Keratinocyte (primary cell): Measurements from ENCODE around the gene PPRC1. TPM values are rescaled to one million over a fixed set of nuclear protein-coding genes. Genes with fewer than 3 reads are reported as not detected.

Experiments used
- DNase-seq: peaks from one replicate; pipeline ENCODE4 v3.0.0-alpha.2; 2011; ENCODE audit warnings: low read depth, missing footprints, low spot score
- FAIRE-seq: peaks from 2 replicates; lab custom pipeline; 2011; peaks lifted over from hg19 to GRCh38; lab: Jason Lieb, UNC
- H2AFZ ChIP-seq: 2 replicates; pipeline ENCODE4 v1.6.0; 2012; ENCODE audit warnings: low read length, control low read depth, inconsistent platforms; ENCODE audit not compliant: control insufficient read depth
- H3K27ac ChIP-seq: 2 replicates; pipeline ENCODE4 v1.5.1; 2011; ENCODE audit warnings: low read length; ENCODE audit not compliant: control insufficient read depth, insufficient read depth
- H3K27me3 ChIP-seq: 3 replicates; pipeline ENCODE4 v1.6.0; 2011; ENCODE audit warnings: low read length; ENCODE audit not compliant: control insufficient read depth, insufficient read depth; ENCODE audit errors: extremely low read depth
- H3K36me3 ChIP-seq, 2 experiments: 2 replicates in 1 of 2; 3 replicates in 1 of 2; pipeline ENCODE4 v1.5.1; 2011; ENCODE audit warnings: low read length in 2 of 2, mild to moderate bottlenecking in 1 of 2; ENCODE audit not compliant: control insufficient read depth in 2 of 2, insufficient read depth in 2 of 2; ENCODE audit errors: extremely low read depth in 1 of 2
- H3K4me1 ChIP-seq: 3 replicates; pipeline ENCODE4 v1.5.1; 2011; ENCODE audit warnings: low read length; ENCODE audit not compliant: control insufficient read depth, insufficient read depth; ENCODE audit errors: extremely low read depth
- H3K4me2 ChIP-seq: 3 replicates; pipeline ENCODE4 v1.6.0; 2011; ENCODE audit warnings: low read depth, low read length; ENCODE audit not compliant: control insufficient read depth, insufficient read depth; ENCODE audit errors: extremely low read depth
- H3K4me3 ChIP-seq, 3 experiments: fragments of 200-600 bp in 1 of 3; sonication (generic) in 1 of 3; 2 replicates in 2 of 3; 3 replicates in 1 of 3; pipeline ENCODE4 v1.5.1; 2011 to 2016; ENCODE audit warnings: low read length in 3 of 3, mild to moderate bottlenecking in 3 of 3, control low read depth in 2 of 3, inconsistent platforms in 1 of 3, low read depth in 1 of 3, mixed read lengths in 1 of 3, mixed run types in 1 of 3, moderate library complexity in 1 of 3; ENCODE audit not compliant: control insufficient read depth in 2 of 3, insufficient read depth in 2 of 3; ENCODE audit errors: extremely low read depth in 1 of 3
- H3K79me2 ChIP-seq: 2 replicates; pipeline ENCODE4 v1.6.0; 2012; ENCODE audit warnings: low read length; ENCODE audit not compliant: control insufficient read depth, insufficient read depth
- H3K9ac ChIP-seq: 3 replicates; pipeline ENCODE4 v1.6.0; 2011; ENCODE audit warnings: low read length; ENCODE audit not compliant: control insufficient read depth, insufficient read depth; ENCODE audit errors: extremely low read depth
- H3K9me1 ChIP-seq: 3 replicates; pipeline ENCODE4 v1.6.0; 2011; ENCODE audit warnings: low read length; ENCODE audit not compliant: control insufficient read depth, insufficient read depth; ENCODE audit errors: extremely low read depth
- H3K9me3 ChIP-seq: 2 replicates; pipeline ENCODE4 v1.5.1; 2012; ENCODE audit warnings: low read depth, low read length; ENCODE audit not compliant: control insufficient read depth
- H4K20me1 ChIP-seq: 3 replicates; pipeline ENCODE4 v1.6.0; 2011; ENCODE audit warnings: low read length; ENCODE audit not compliant: control insufficient read depth, insufficient read depth; ENCODE audit errors: extremely low read depth
- CTCF ChIP-seq, 3 experiments: IDR thresholded peaks in 1 of 3; conservative IDR thresholded peaks in 1 of 3; optimal IDR thresholded peaks in 1 of 3; 2 replicates in 2 of 3; 3 replicates in 1 of 3; pipeline versions ENCODE3 to v1.5.1; 2011; ENCODE audit warnings: low read length in 3 of 3, mild to moderate bottlenecking in 3 of 3, moderate library complexity in 2 of 3, control low read depth in 1 of 3, inconsistent platforms in 1 of 3; ENCODE audit not compliant: insufficient read depth in 2 of 3; ENCODE audit errors: extremely low read depth in 1 of 3
- EZH2 ChIP-seq: IDR thresholded peaks from one replicate; pipeline ENCODE4 v1.6.1; 2012; ENCODE audit warnings: inconsistent platforms, mild to moderate bottlenecking, low read length, moderate library complexity
- dilution Hi-C: fragments of 300-500 bp; cut with MboI; formaldehyde crosslinking; loops from one replicate; pipeline ENCODE4 v1.7.0; 2020; ENCODE audit warnings: low sequenced_read_pairs; ENCODE audit not compliant: extremely low pct_ligation_motif_present
- polyA plus RNA-seq, 5 experiments: library from polyadenylated mRNA; depleted of rRNA in 3 of 5; stranded (reverse) in 3 of 5; stranded (forward) in 1 of 5; unstranded in 1 of 5; fragments of >200 nt; gene quantifications; 1 replicate in 1 of 5; 2 replicates in 3 of 5; 3 replicates in 1 of 5; pipeline versions ENCODE4 v1.2.1 to v1.2.3, GENCODE V29; 2011 to 2012; ENCODE audit warnings: missing spikeins in 2 of 5, low read depth in 1 of 5, low replicate concordance in 1 of 5

The PPRC1 gene
- polyA plus RNA-seq, 1 donor (not counting 4 experiments of a cell fraction or from before 2014, with no cell fraction given): 17.9 TPM

GRCh38 chr10:102140913-102141540, 8.2 kb downstream of the PPRC1 start:
- Histone ChIP-seq H3K9me1 (peaks cover 3% of the 10 kb centered on the region), H3K79me2 (peaks cover 82% of the 10 kb centered on the region), H2AFZ (no peak overlapping the region), H3K27ac (no peak overlapping the region), H3K4me3 (no peak overlapping the region), H3K9ac (no peak overlapping the region), H3K4me2 (no peak overlapping the region), H3K36me3 (peaks cover 57 to 61% of the 10 kb centered on the region in 2 experiments), H3K27me3 (no peaks in the 10 kb centered on the region), H4K20me1 (peaks cover 46% of the 10 kb centered on the region), H3K9me3 (no peaks in the 10 kb centered on the region), H3K4me1 (peaks cover 13% of the 10 kb centered on the region)
- TF ChIP-seq EZH2 (no peak), CTCF (optimal IDR thresholded peaks at IDR 0.05 in 1 of 3, IDR thresholded peaks at IDR 0.05 in 1 of 3, conservative IDR thresholded peaks at IDR 0.05 in 1 of 3; ENCODE audit: extremely low read depth in 1 of 3, insufficient read depth in 2 of 3, low read length in 3 of 3) (no peak)
- FAIRE-seq (no peak), DNase-seq (no peak)
- dilution Hi-C loops: no loop called here

GRCh38 chr10:102141583-102142107, 8.8 kb downstream of the PPRC1 start:
- Histone ChIP-seq H3K27me3 (no peaks in the 10 kb centered on the region), H3K4me1 (peaks cover 7% of the 10 kb centered on the region), H3K27ac (no peak overlapping the region), H3K4me2 (no peak overlapping the region), H3K9me3 (no peaks in the 10 kb centered on the region), H2AFZ (no peak overlapping the region), H3K4me3 (no peak overlapping the region), H3K9me1 (peaks cover 3% of the 10 kb centered on the region), H3K36me3 (peaks cover 59 to 65% of the 10 kb centered on the region in 2 experiments), H3K9ac (no peak overlapping the region), H3K79me2 (peaks cover 79% of the 10 kb centered on the region), H4K20me1 (peaks cover 40% of the 10 kb centered on the region)
- TF ChIP-seq CTCF (optimal IDR thresholded peaks at IDR 0.05 in 1 of 3, IDR thresholded peaks at IDR 0.05 in 1 of 3, conservative IDR thresholded peaks at IDR 0.05 in 1 of 3; ENCODE audit: extremely low read depth in 1 of 3, insufficient read depth in 2 of 3, low read length in 3 of 3) (no peak), EZH2 (no peak)
- dilution Hi-C loops: no loop called here
- DNase-seq: no peak
- no peak for FAIRE-seq
